SK-N-SH (cell line): ENCODE measurements around the gene CRTC1. TPM values are rescaled to one million over a fixed set of nuclear protein-coding genes. Genes with fewer than 3 reads are reported as not detected.

Experiments used
- CTCF ChIA-PET: fragments of 300-600, 350-600 bp; formaldehyde crosslinking; extraction: SDS; loops from one replicate; lab custom pipeline; 2021; lab: Yijun Ruan, JAX
- POLR2A ChIA-PET: fragments of 350-600 bp; sonication (Branson Sonifier 250); formaldehyde crosslinking; extraction: SDS; loops from one replicate; lab custom pipeline; 2020; ENCODE audit warnings: antibody characterized with exemption, inconsistent platforms; lab: Yijun Ruan, JAX
- DNase-seq: peaks from one replicate; pipeline ENCODE4 v3.0.0; 2012
- H2AFZ ChIP-seq: fragments of 200-600 bp; sonication (generic); 2 replicates; pipeline ENCODE4 v1.8.1; 2016; ENCODE audit warnings: antibody characterized with exemption, mild to moderate bottlenecking, low read depth
- H3F3A ChIP-seq: fragments of 200-600 bp; sonication (generic); replicated peaks from 2 replicates; pipeline ENCODE3; 2016; ENCODE audit warnings: antibody characterized with exemption, mild to moderate bottlenecking; ENCODE audit not compliant: insufficient read depth
- H3K27ac ChIP-seq, 2 experiments: fragments of 200-500 bp in 1 of 2; fragments of 200-600 bp in 1 of 2; sonication (Bioruptor generic) in 1 of 2; sonication (generic), shearing (Covaris generic) in 1 of 2; 2 replicates each; pipeline versions ENCODE4 v1.5.1 to v1.6.1; 2014 to 2016; ENCODE audit warnings: low read depth in 2 of 2, inconsistent platforms in 1 of 2, low read length in 1 of 2, mild to moderate bottlenecking in 1 of 2, mixed read lengths in 1 of 2
- H3K27me3 ChIP-seq: fragments of 200-600 bp; sonication (generic), shearing (Covaris generic); 2 replicates; pipeline ENCODE4 v1.6.1; 2016; ENCODE audit warnings: mixed run types; ENCODE audit not compliant: insufficient read depth
- H3K36me3 ChIP-seq, 2 experiments: fragments of 200-500 bp in 1 of 2; fragments of 200-600 bp in 1 of 2; sonication (Bioruptor generic) in 1 of 2; sonication (generic) in 1 of 2; replicated peaks in 1 of 2; 2 replicates each; pipeline versions ENCODE3 to v1.5.1; 2014 to 2016; ENCODE audit warnings: low read length in 1 of 2, mild to moderate bottlenecking in 1 of 2; ENCODE audit not compliant: insufficient read depth in 2 of 2, control insufficient read depth in 1 of 2
- H3K4me1 ChIP-seq, 2 experiments: fragments of 200-500 bp in 1 of 2; fragments of 200-600 bp in 1 of 2; sonication (Bioruptor generic) in 1 of 2; sonication (generic), shearing (Covaris generic) in 1 of 2; 2 replicates each; pipeline versions ENCODE4 v1.5.1 to v1.6.1; 2014 to 2016; ENCODE audit warnings: low read depth in 1 of 2, low read length in 1 of 2, mixed run types in 1 of 2; ENCODE audit not compliant: insufficient read depth in 2 of 2, control insufficient read depth in 1 of 2
- H3K4me2 ChIP-seq: fragments of 200-600 bp; sonication (generic), shearing (Covaris generic); 2 replicates; pipeline ENCODE4 v1.6.1; 2017; ENCODE audit warnings: mixed run types
- H3K4me3 ChIP-seq, 2 experiments: fragments of 200-500 bp in 1 of 2; fragments of 200-600 bp in 1 of 2; sonication (Bioruptor generic) in 1 of 2; sonication (generic), shearing (Covaris generic) in 1 of 2; 2 replicates each; pipeline versions ENCODE4 v1.5.1 to v1.8.1; 2014 to 2016; ENCODE audit warnings: low read depth in 2 of 2, inconsistent platforms in 1 of 2, low read length in 1 of 2, mild to moderate bottlenecking in 1 of 2, mixed read lengths in 1 of 2, moderate library complexity in 1 of 2
- H3K79me2 ChIP-seq: fragments of 200-600 bp; sonication (generic); 2 replicates; pipeline ENCODE4 v1.8.1; 2017; ENCODE audit warnings: mild to moderate bottlenecking; ENCODE audit not compliant: insufficient read depth
- H3K9ac ChIP-seq: fragments of 200-600 bp; sonication (generic); 2 replicates; pipeline ENCODE4 v1.6.1; 2017; ENCODE audit warnings: mixed run types
- H3K9me2 ChIP-seq: fragments of 200-600 bp; sonication (generic); 2 replicates; pipeline ENCODE4 v1.6.1; 2017; ENCODE audit warnings: mixed run types
- H3K9me3 ChIP-seq: fragments of 200-600 bp; sonication (generic); 2 replicates; pipeline ENCODE4 v1.6.1; 2017; ENCODE audit warnings: mixed run types, mild to moderate bottlenecking, moderate library complexity
- H4K20me1 ChIP-seq: fragments of 200-600 bp; sonication (generic); 2 replicates; pipeline ENCODE4 v1.6.1; 2017; ENCODE audit warnings: mild to moderate bottlenecking, mixed run types; ENCODE audit not compliant: insufficient read depth
- MXI1 ChIP-seq: IDR thresholded peaks from 2 replicates; pipeline ENCODE4 v1.6.1; 2012; ENCODE audit warnings: mild to moderate bottlenecking, low read depth, low read length, improper control_type of control experiment
- NRF1 ChIP-seq: IDR thresholded peaks from 2 replicates; pipeline ENCODE4 v1.6.1; 2012; ENCODE audit warnings: low read depth, mild to moderate bottlenecking, low read length
- PBX3 ChIP-seq: IDR thresholded peaks from 2 replicates; pipeline ENCODE4; 2012
- POLR2AphosphoS5 ChIP-seq: IDR thresholded peaks from 2 replicates; pipeline ENCODE4 v1.6.1; 2012; ENCODE audit warnings: low read depth, low read length
- RAD21 ChIP-seq: IDR thresholded peaks from 2 replicates; pipeline ENCODE4 v1.6.1; 2012; ENCODE audit warnings: mild to moderate bottlenecking, low read length
- REST ChIP-seq: IDR thresholded peaks from 2 replicates; pipeline ENCODE4 v1.6.1; 2012; ENCODE audit warnings: mild to moderate bottlenecking, low read depth, low read length, moderate library complexity
- RXRA ChIP-seq: IDR thresholded peaks from 2 replicates; pipeline ENCODE4 v1.4.0; 2012; ENCODE audit warnings: low read depth, mild to moderate bottlenecking, borderline replicate concordance
- SMC3 ChIP-seq: IDR thresholded peaks from 2 replicates; pipeline ENCODE4 v1.6.1; 2012; ENCODE audit warnings: low read depth, low read length, improper control_type of control experiment
- USF1 ChIP-seq: IDR thresholded peaks from 2 replicates; pipeline ENCODE4 v1.4.0; 2012; ENCODE audit warnings: low read depth, borderline replicate concordance
- USF2 ChIP-seq: fragments of 150-350 bp; IDR thresholded peaks from 2 replicates; pipeline ENCODE4 v1.6.1; 2017; ENCODE audit warnings: antibody characterized with exemption, low read length, low read depth, borderline replicate concordance
- YY1 ChIP-seq: IDR thresholded peaks from 2 replicates; pipeline ENCODE4 v1.4.0; 2012; ENCODE audit warnings: low read depth, mild to moderate bottlenecking
- ZBTB33 ChIP-seq: IDR thresholded peaks from 2 replicates; pipeline ENCODE4 v1.4.0; 2012; ENCODE audit warnings: low read depth, borderline replicate concordance
- WGBS: methylation state at CpG from one replicate; pipeline ENCODE4 v1.1.6; 2017; ENCODE audit warnings: low lambda C conversion rate; 5-methylcytosine and 5-hydroxymethylcytosine counted together
- polyA plus RNA-seq, 3 experiments: library from polyadenylated mRNA; depleted of rRNA; stranded (reverse); fragments of >200 nt; gene quantifications; 2 replicates each; pipeline ENCODE4 v1.2.3, GENCODE V29; 2012

The CRTC1 gene
- polyA plus RNA-seq, 1 of the 3 experiments (the other 2 are of a cell fraction), result 5.0 TPM

- ChIA-PET CTCF (interaction anchor here (0.8 to 1.4 kb wide), 4 partner anchors 19 to 76 kb away, joined by 3 to 5 read pairs (median 4); no protein-coding TSS in a partner anchor), POLR2A (no interaction called here)
- Histone ChIP-seq H3F3A (peaks cover 12% of the 10 kb centered on the region), H3K4me2 (peak within 1 kb of the TSS; percentile 33; the same call in 1 of the 2 replicates), H3K9me2 (no peaks in the 10 kb centered on the region), H3K4me3 (no peak within 1 kb of the TSS), H3K27ac (no peak within 1 kb of the TSS), H3K79me2 (no peaks in the 10 kb centered on the region), H3K27me3 (peaks cover 62% of the 10 kb centered on the region), H4K20me1 (no peaks in the 10 kb centered on the region), H3K4me1 (peaks cover 0 to 15% of the 10 kb centered on the region in 2 experiments; a peak in 1 of 4 replicates), H3K36me3 (no peaks in the 10 kb centered on the region), H2AFZ (no peak within 1 kb of the TSS), H3K9me3 (no peaks in the 10 kb centered on the region), H3K9ac (no peak within 1 kb of the TSS)
- 10% methylated on average over 44 of the region's 61 CpGs for WGBS
- TF ChIP-seq RAD21, result no peak
- TF ChIP-seq SMC3, result no peak
- no peak for TF ChIP-seq ZBTB33
- no peak for DNase-seq
These were observed 107.3 kb downstream of the CRTC1 start, which contains the start of gene COMP for GRCh38 chr19:18790566-18791314. TSS of gene COMP (minus strand) at chr19:18791305. CDS start at chr19:18791269, 36 bp downstream.

- Histone ChIP-seq H4K20me1 (no peaks in the 10 kb centered on the region), H3K9me3 (no peaks in the 10 kb centered on the region), H3K79me2 (no peaks in the 10 kb centered on the region), H3K27me3 (peaks cover 62% of the 10 kb centered on the region), H3K36me3 (no peaks in the 10 kb centered on the region), H3K4me3 (no peak overlapping the region), H3K9me2 (no peaks in the 10 kb centered on the region), H2AFZ (no peak overlapping the region), H3K27ac (no peak overlapping the region), H3K9ac (no peak overlapping the region), H3K4me2 (0 out of 2 replicates have a peak overlapping the region, but pooled peaks have one; percentile 33), H3K4me1 (peaks cover 0 to 11% of the 10 kb centered on the region in 2 experiments; a peak in 1 of 4 replicates), H3F3A (peaks cover 12% of the 10 kb centered on the region)
- TF ChIP-seq MXI1 (no peak), SMC3 (no peak), REST (no peak), POLR2AphosphoS5 (no peak), USF1 (no peak), USF2 (no peak), RXRA (no peak), YY1 (no peak), PBX3 (no peak), NRF1 (no peak)
- WGBS, result 32% methylated on average over 5 of the region's 21 CpGs
- CTCF ChIA-PET, result interaction anchor here (0.8 to 1.4 kb wide), 4 partner anchors 19 to 75 kb away, joined by 3 to 5 read pairs (median 4); no protein-coding TSS in a partner anchor
- POLR2A ChIA-PET, result no interaction called here
- no peak for DNase-seq
These were observed 107.8 kb downstream of the CRTC1 start for GRCh38 chr19:18791315-18791678.
